IPS-NIHi7 (cell line): Measurements from ENCODE around the gene FCRL2.

Experiments used
- DNase-seq: peaks from one replicate; pipeline ENCODE4 v3.0.0; 2012; ENCODE audit warnings: mixed read lengths; ENCODE audit errors: extremely low spot score

FCRL2 gene

GRCh38 chr1:157776971-157777391 lies at the start of gene FCRL2:
Gene FCRL2, minus strand, starts transcription at chr1:157777132. Its CDS starts 59 bp downstream, at chr1:157777073.
- DNase-seq: no peak

- DNase-seq: no peak
These were observed 43.4 kb upstream of the FCRL2 start for GRCh38 chr1:157820299-157820698.

- DNase-seq: no peak
These were observed 43.0 kb upstream of the FCRL2 start, which contains the start of gene FCRL1 for GRCh38 chr1:157819896-157820295. Gene FCRL1, minus strand, starts transcription at chr1:157820120. Its CDS starts 83 bp downstream, at chr1:157820037.

- no peak for DNase-seq
These were observed 42.3 kb upstream of the FCRL2 start for GRCh38 chr1:157819215-157819614.

- no peak for DNase-seq
These were observed 36.3 kb upstream of the FCRL2 start for GRCh38 chr1:157813269-157813668.

GRCh38 chr1:157806431-157807149 lies 29.7 kb upstream of the FCRL2 start:
- no peak for DNase-seq

- no peak for DNase-seq
These were observed 26.9 kb upstream of the FCRL2 start for GRCh38 chr1:157803851-157804250.

GRCh38 chr1:157799996-157800395 lies 23.1 kb upstream of the FCRL2 start:
- no peak for DNase-seq

GRCh38 chr1:157798211-157798610 lies 21.3 kb upstream of the FCRL2 start:
- DNase-seq: no peak

GRCh38 chr1:157785248-157785647 lies 8.3 kb upstream of the FCRL2 start:
- no peak for DNase-seq

- DNase-seq: no peak
These were observed 7.9 kb upstream of the FCRL2 start for GRCh38 chr1:157784801-157785200.

GRCh38 chr1:157782931-157783330 lies 6.0 kb upstream of the FCRL2 start:
- DNase-seq: no peak

- DNase-seq: no peak
These were observed 4.1 kb upstream of the FCRL2 start for GRCh38 chr1:157781048-157781447.

GRCh38 chr1:157775101-157775870 lies 1.6 kb downstream of the FCRL2 start:
- no peak for DNase-seq

- DNase-seq: no peak
These were observed 2.5 kb downstream of the FCRL2 start for GRCh38 chr1:157774412-157774811.

GRCh38 chr1:157773493-157774350 lies 3.2 kb downstream of the FCRL2 start:
- peak; percentile 78 for DNase-seq

- DNase-seq: no peak
These were observed 5.1 kb downstream of the FCRL2 start for GRCh38 chr1:157771661-157772425.

GRCh38 chr1:157770442-157771043 lies 6.4 kb downstream of the FCRL2 start:
- peak; percentile 64 for DNase-seq

- DNase-seq: no peak
These were observed 10.1 kb downstream of the FCRL2 start for GRCh38 chr1:157766792-157767191.

GRCh38 chr1:157758018-157758417 lies 18.9 kb downstream of the FCRL2 start:
- DNase-seq: no peak

- DNase-seq: no peak
These were observed 23.3 kb downstream of the FCRL2 start for GRCh38 chr1:157753611-157754010.
